ENCODE data around the gene UBAC1.
A peak's percentile ranks its signal among the peaks of the same experiment; 100 is the strongest.

The UBAC1 gene

DNA sequence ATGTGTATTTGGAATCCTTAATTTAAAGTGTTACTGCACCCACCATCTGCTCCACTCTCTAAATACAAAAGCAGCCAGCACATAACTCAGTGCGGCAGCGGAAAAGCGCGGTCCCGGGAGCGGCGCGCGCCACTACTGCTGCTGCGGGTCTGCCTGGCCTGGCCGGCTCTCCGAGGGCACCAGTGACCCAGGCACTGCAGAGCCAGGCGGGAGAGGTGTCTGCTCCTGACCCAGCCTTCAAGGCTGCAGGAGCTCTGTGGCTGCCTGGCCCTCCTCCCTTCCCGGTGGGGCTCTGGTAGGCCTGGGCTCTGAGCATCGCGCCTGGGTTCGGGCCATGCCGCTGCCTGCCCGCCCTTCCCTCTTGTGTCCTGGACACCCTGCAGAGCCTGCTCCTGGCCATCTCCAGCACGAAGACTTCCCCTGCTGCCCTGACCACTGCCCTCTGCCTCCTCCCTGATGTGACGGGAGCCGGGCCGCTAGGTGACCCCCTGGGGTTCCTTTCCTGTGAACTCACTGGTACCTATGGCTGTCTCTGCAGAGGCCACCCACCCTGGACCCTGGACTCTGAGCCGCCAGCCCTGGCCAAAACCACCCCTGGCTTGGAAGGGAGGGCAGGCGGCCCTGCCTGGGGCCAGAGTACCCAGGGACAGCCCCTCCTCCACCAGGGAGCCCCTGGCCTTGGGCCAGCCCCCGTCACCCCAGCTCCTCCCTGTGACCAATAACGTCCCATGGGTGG is 32.8 kb upstream of the UBAC1 start:
- no peak for DNase-seq (ENCODE audit: low read depth in 1 of 2, low spot score in 1 of 2)

GRCh38 chr9:135993409-135993742 is 32.2 kb upstream of the UBAC1 start:
- DNase-seq (ENCODE audit: low read depth in 1 of 2, low spot score in 1 of 2), result no peak

DNA sequence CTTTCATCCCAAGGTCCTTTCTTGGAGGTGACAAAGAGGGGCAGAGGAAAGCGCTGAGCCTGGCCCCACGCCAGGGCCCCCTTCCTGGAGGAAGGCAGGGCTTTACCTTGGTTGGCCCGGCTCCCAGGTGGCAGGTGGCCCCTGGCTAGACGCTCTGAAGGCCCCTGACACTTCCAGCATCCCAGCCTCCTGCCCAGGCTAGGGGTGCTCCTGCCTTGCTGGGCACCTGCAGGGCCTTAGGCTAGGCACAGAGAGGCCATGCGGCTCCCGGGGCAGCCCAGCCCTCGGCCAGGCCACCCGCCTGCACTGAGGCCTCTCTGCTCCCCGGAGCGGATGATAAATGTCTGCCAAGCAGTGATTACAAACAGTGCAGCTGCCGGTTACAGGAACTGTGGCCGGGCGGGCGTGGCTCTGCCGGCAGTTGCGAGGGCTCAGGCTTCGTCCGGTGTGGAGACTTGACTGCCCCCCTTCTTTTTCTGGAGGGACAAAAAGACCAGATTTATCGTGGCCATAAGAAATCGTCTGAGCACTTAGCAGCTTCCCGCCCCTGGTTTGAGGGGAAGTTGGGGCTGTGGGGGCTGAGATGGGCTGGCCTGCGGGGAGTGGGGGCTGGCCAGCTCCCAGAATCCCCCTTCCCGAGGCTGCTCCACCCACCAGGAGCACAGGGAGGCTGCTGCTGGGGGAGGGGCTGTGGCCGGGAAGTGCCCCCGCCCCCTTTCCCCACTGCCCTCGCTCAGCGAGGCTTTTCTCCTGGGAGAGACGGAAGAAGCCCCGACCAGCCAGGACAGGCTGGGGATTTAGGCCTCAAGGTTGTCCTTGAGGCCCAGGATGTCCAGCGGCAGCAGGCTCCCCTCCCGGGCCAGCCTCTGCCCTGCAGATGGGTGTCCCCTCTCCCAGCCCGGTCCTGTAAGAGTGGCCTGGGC is 31.6 kb upstream of the UBAC1 start:
- DNase-seq (ENCODE audit: low read depth in 1 of 2, low spot score in 1 of 2), result peak in 1 of 2 donors; percentile 10

- DNase-seq (ENCODE audit: low read depth in 1 of 2, low spot score in 1 of 2), result no peak
These were observed 30.6 kb upstream of the UBAC1 start for GRCh38 chr9:135991771-135992170.

- DNase-seq (ENCODE audit: low read depth in 1 of 2, low spot score in 1 of 2), result no peak
These were observed 29.6 kb upstream of the UBAC1 start for GRCh38 chr9:135990468-135991429.

DNA sequence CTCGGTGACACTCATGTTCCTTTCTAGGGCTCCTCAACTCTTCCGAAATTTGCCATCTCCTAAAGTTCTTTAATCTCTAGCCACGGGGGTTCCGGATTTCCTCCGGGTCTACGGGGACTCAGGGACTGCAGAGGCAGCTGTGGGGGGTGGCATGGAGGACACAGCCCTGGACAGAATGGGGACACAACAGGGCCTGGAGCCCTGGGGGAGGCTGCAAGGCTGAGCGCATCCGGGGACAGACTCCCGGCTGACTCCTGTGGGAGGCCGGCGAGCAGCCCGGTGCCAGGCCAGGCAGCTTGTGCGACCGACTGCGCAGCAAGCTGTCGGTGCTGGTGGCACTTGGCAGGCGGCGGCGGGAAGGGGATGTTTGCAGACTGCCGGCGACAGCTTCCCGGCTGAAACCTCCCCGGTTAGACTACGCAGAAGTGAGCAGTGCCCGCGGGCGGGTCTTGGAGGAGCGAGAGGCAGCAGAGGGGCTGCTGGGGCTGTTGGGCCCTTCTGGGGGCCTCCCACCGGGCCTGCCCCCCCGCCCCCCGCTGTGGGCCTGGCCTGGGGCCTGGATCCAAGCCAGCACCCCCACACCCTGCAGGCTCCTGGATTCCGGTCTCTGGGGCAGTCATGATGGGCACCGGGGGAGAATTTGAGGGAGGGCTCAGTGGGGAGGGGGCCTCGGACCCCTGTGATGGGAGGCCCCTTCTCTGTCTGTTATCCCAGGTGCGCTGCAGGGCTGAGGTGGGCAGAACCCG is 28.7 kb upstream of the UBAC1 start:
- no peak for DNase-seq (ENCODE audit: low read depth in 1 of 2, low spot score in 1 of 2)

- no peak for DNase-seq (ENCODE audit: low read depth in 1 of 2, low spot score in 1 of 2)
These were observed 28.0 kb upstream of the UBAC1 start for GRCh38 chr9:135989157-135989556.

GRCh38 chr9:135988493-135988892 is 27.3 kb upstream of the UBAC1 start:
- no peak for DNase-seq (ENCODE audit: low read depth in 1 of 2, low spot score in 1 of 2)

- no peak for DNase-seq (ENCODE audit: low read depth in 1 of 2, low spot score in 1 of 2)
These were observed 26.7 kb upstream of the UBAC1 start for GRCh38 chr9:135987838-135988404.

GRCh38 chr9:135986605-135987004 is 25.4 kb upstream of the UBAC1 start:
- no peak for DNase-seq (ENCODE audit: low read depth in 1 of 2, low spot score in 1 of 2)

- no peak for DNase-seq (ENCODE audit: low read depth in 1 of 2, low spot score in 1 of 2)
These were observed 24.7 kb upstream of the UBAC1 start for GRCh38 chr9:135985889-135986288.

DNA sequence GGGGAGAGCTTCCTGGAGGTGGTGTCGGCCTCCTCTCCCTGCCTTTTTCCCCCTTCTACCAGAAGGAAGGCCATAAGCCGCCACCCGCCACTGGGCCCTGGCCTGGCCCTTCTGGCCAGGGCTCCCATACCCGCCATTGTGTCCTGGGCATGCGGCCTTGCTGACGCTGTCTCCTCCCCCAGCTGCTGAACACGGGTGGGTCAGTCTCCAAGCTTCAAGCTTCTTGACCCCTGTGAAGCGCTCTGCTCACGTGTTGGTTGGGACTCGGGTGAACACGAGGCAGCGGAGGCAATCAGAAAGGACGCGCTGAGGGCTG is 24.2 kb upstream of the UBAC1 start:
- DNase-seq (ENCODE audit: low read depth in 1 of 2, low spot score in 1 of 2), result no peak

DNA sequence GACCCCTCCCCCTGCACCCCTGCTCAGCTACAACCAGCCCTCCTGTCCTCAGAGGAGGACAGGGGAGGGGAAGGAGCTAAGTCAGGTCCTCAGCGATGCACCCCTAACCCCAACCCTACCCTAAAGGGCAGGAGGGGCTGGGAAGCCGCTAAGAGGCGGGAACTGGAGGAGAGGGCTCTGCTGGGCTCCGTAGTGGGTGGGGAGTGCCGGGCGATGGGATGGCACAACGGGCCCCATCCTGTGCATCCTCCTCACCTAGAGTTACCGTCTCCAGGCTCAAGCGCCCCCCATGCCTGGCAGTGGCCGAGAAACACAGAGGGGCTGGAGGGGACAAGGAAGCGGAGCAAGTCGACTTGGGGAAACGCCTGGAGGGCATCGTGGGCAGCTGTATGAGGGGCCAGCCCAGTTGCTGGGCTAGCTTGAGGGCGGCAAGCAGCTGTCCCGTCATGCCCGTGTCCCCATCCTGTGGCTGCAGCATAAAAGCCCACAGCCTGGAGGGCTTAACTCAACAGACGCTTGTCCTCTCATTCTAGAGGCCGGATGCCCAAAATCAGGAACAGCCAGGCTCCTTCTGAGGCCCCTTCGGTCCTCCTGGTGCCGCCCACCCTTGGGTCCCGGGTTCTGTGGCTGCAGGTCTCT is 23.0 kb upstream of the UBAC1 start:
- no peak for DNase-seq (ENCODE audit: low read depth in 1 of 2, low spot score in 1 of 2)

DNA sequence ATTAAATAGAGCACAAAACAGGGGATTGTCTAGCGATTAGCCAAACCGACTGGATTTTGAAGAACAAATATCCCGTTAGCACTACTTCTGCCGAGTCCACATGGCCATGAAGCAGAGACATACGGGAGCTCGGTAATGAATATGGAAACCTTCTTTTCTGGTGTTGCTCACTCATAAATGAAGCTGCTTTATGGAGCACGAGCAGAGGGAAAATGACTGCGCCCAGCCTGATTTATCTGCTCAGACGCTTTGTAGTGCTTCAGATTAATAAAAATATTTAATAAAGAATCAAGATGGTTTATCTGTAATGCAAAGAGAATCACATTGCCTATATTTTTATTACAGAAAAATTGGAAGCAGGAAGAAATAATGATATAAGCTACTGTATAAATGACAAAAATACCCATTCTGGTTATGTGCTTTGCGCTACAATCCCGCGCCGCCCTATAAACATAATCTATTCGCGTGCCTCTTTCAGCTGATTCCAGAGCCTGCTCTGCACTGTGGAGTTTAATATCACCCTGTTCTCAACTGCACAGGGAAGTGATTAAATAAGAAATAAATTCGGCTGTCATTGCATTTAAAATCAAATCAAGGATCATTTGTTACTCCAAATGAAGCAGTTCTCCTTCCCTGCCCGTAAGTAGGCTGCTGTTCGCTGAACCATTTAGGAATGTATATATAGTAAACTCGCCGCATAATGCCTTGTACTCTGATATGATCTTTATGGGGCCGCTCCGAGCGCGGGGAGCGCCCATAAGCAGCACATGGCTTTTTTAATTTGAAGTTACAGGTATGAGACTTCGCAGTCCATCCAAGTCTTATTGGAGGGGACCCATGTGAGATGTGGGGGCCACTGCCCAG is 22.3 kb upstream of the UBAC1 start:
- no peak for DNase-seq (ENCODE audit: low read depth in 1 of 2, low spot score in 1 of 2)

- no peak for DNase-seq (ENCODE audit: low read depth in 1 of 2, low spot score in 1 of 2)
These were observed 21.5 kb upstream of the UBAC1 start for GRCh38 chr9:135982499-135983207.

DNA sequence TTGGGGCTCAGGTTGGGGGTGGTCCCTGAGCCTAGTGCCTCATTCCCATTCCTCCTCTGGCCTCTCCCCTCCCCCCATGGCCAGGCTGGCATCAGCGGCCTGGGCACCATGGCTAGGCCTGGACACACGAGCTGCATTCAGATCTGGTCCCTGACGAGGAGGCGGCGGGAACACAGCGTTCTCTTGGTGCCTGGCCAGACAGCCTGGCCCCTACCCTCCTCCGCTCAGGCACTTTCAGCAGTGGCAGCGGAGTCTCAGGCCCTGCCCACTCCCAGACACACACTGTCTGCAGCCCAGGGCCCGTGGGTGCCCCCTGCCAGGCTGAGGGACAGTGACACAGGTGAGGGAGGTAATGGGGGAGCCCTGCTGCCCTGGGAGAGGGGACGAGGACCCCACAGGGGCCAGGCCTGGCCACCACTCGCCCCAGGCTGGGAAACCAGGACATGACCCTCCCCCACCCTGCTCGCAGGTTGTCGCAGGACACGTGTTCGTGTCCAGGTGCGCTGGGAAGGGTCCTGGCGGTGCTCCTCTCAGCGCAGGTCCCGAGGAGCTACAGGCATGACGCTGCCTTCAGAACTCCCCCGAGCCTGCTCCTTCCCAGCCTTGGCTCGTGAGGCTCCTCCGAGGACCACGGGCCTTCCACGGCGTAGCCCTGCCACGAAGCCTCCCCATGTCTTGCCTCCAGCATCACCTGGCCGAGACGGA is 19.9 kb upstream of the UBAC1 start:
- no peak for DNase-seq (ENCODE audit: low read depth in 1 of 2, low spot score in 1 of 2)

- DNase-seq (ENCODE audit: low read depth in 1 of 2, low spot score in 1 of 2), result no peak
These were observed 18.5 kb upstream of the UBAC1 start for GRCh38 chr9:135979547-135980166.

Measured in stimulated activated CD4-positive, alpha-beta T cell treated with anti-CD3 and anti-CD28 coated beads, Interleukin-15, amount 100 ng/mL, for 1 hour (primary cell).